B cell (primary cell): Measurements from ENCODE around the gene ADAM12. TPM values are rescaled to one million over a fixed set of nuclear protein-coding genes. Genes with fewer than 3 reads are reported as not detected.

Experiments
- ATAC-seq: fragments of 200-7000 bp; cut with Tn5 transposase; one replicate; pipeline ENCODE4 v1.10.0; 2021; ENCODE audit warnings: low read depth, mild to moderate bottlenecking, moderate number of reproducible peaks, moderate library complexity
- CTCF ChIA-PET: fragments of 350-600 bp; sonication (Branson Sonifier 250); formaldehyde crosslinking; loops from one replicate; lab custom pipeline; 2021; ENCODE audit warnings: antibody characterized with exemption, inconsistent platforms; lab: Charles Lee
- POLR2A ChIA-PET: fragments of 350-600 bp; sonication (Branson Sonifier 250); formaldehyde crosslinking; loops from one replicate; lab custom pipeline; 2021; ENCODE audit warnings: antibody characterized with exemption; lab: Charles Lee
- DNase-seq: peaks from one replicate; pipeline ENCODE4 v3.0.0; 2013
- H2AFZ ChIP-seq: 2 replicates; pipeline ENCODE4 v1.6.1; 2012; ENCODE audit warnings: mild to moderate bottlenecking, low read depth, low read length; ENCODE audit not compliant: insufficient read depth, poor library complexity, severe bottlenecking
- H3K27ac ChIP-seq, 2 donors: 1 replicate in 1 of 2; 2 replicates in 1 of 2; pipeline ENCODE4 v1.5.1; 2012 to 2013; ENCODE audit warnings: low read length in 2 of 2, mild to moderate bottlenecking in 2 of 2, moderate library complexity in 1 of 2
- H3K27me3 ChIP-seq, 4 experiments: fragments of 200-600 bp in 1 of 4; sonication (generic) in 1 of 4; replicated peaks in 1 of 4; 1 replicate in 2 of 4; 2 replicates in 2 of 4; pipeline versions ENCODE4 v1.6.1 to v1.7.0; 2013 to 2016; ENCODE audit warnings: low read length in 3 of 4, mild to moderate bottlenecking in 2 of 4, mixed read lengths in 1 of 4, moderate library complexity in 1 of 4; ENCODE audit not compliant: insufficient read depth in 4 of 4, control insufficient read depth in 3 of 4; ENCODE audit errors: control extremely low read depth in 1 of 4
- H3K36me3 ChIP-seq, 2 experiments: replicated peaks in 1 of 2; 1 replicate in 1 of 2; 2 replicates in 1 of 2; pipeline versions ENCODE4 v1.6.1 to v1.7.1; 2013; ENCODE audit warnings: low read length in 1 of 2; ENCODE audit not compliant: insufficient read depth in 2 of 2, control insufficient read depth in 1 of 2; ENCODE audit errors: control extremely low read depth in 1 of 2, extremely low read depth in 1 of 2
- H3K4me1 ChIP-seq, 2 donors: fragments of 200-600 bp in 1 of 2; sonication (generic) in 1 of 2; 1 replicate in 1 of 2; 2 replicates in 1 of 2; pipeline versions ENCODE4 v1.5.1 to v1.6.1; 2013 to 2017; ENCODE audit warnings: low read length in 2 of 2; ENCODE audit not compliant: control insufficient read depth in 2 of 2, insufficient read depth in 2 of 2
- H3K4me2 ChIP-seq: replicated peaks from 2 replicates; pipeline ENCODE3; 2012; ENCODE audit warnings: mild to moderate bottlenecking, low read depth, low read length; ENCODE audit not compliant: poor library complexity, severe bottlenecking
- H3K4me3 ChIP-seq, 5 experiments: fragments of 200-600 bp in 1 of 5; sonication (generic) in 1 of 5; 1 replicate in 3 of 5; 2 replicates in 2 of 5; pipeline versions ENCODE4 v1.5.1 to v1.7.0; 2011 to 2016; ENCODE audit warnings: low read length in 4 of 5, mild to moderate bottlenecking in 4 of 5, low read depth in 2 of 5, control low read depth in 1 of 5, moderate library complexity in 1 of 5; ENCODE audit not compliant: insufficient read depth in 1 of 5; ENCODE audit errors: control extremely low read depth in 1 of 5, extremely low read depth in 1 of 5
- H3K79me2 ChIP-seq: fragments of 200-600 bp; sonication (generic); one replicate; pipeline ENCODE4 v1.6.0; 2016; ENCODE audit warnings: low read length; ENCODE audit not compliant: control insufficient read depth, insufficient read depth
- H3K9ac ChIP-seq: fragments of 200-600 bp; sonication (generic); 2 replicates; pipeline ENCODE4 v1.6.1; 2017; ENCODE audit warnings: mild to moderate bottlenecking, low read length, moderate library complexity
- H3K9me3 ChIP-seq, 3 donors: one replicate each; pipeline versions ENCODE4 v1.6.1 to v1.7.1; 2013; ENCODE audit warnings: low read length in 2 of 3; ENCODE audit not compliant: control insufficient read depth in 2 of 3, insufficient read depth in 1 of 3; ENCODE audit errors: control extremely low read depth in 1 of 3
- H4K20me1 ChIP-seq: 2 replicates; pipeline ENCODE4 v1.6.0; 2012; ENCODE audit warnings: mild to moderate bottlenecking, low read length; ENCODE audit not compliant: insufficient read depth, control insufficient read depth, poor library complexity, severe bottlenecking
- H3K27ac Mint-ChIP-seq: one replicate; pipeline ENCODE4 v1.8.0; 2021; ENCODE audit warnings: mixed read lengths
- H3K27me3 Mint-ChIP-seq: one replicate; pipeline ENCODE4 v1.8.0; 2021; ENCODE audit warnings: mixed read lengths
- H3K4me1 Mint-ChIP-seq: one replicate; pipeline ENCODE4 v1.8.0; 2021; ENCODE audit warnings: mixed read lengths
- H3K4me3 Mint-ChIP-seq: one replicate; pipeline ENCODE4 v1.8.0; 2021; ENCODE audit warnings: mixed read lengths
- H3K9me3 Mint-ChIP-seq: one replicate; pipeline ENCODE4 v1.8.0; 2022; ENCODE audit warnings: mixed read lengths; ENCODE audit not compliant: insufficient read depth
- CTCF ChIP-seq: fragments of 200-600 bp; IDR thresholded peaks from one replicate; pipeline ENCODE4 v1.8.0; 2022; ENCODE audit warnings: antibody characterized with exemption, mild to moderate bottlenecking
- EZH2 ChIP-seq: IDR thresholded peaks from 2 replicates; pipeline ENCODE4 v1.6.1; 2012; ENCODE audit warnings: borderline replicate concordance, low read depth, mild to moderate bottlenecking, moderate library complexity, low read length; ENCODE audit not compliant: insufficient read depth, poor library complexity, severe bottlenecking
- WGBS: methylation state at CpG from one replicate; pipeline ENCODE4 v1.1.5; 2013; ENCODE audit warnings: missing lambda C conversion rate; ENCODE audit not compliant: insufficient coverage; 5-methylcytosine and 5-hydroxymethylcytosine counted together
- intact Hi-C: fragments of 100-400 bp; cut with micrococcal nuclease; formaldehyde crosslinking; loops from one replicate; pipeline ENCODE4 v1.10.0; 2022
- polyA plus RNA-seq: library from polyadenylated mRNA; depleted of rRNA; stranded (reverse); fragments of >200 nt; gene quantifications from 2 replicates; pipeline ENCODE4 v1.2.3, GENCODE V29; 2012
- total RNA-seq, 2 donors: library from RNA; stranded (reverse); fragments of 120-200 nt in 1 of 2; gene quantifications; 1 replicate in 1 of 2; 2 replicates in 1 of 2; pipeline versions ENCODE4 v1.2.3 to v1.2.4, GENCODE V29; 2013 to 2022

The ADAM12 gene
- total and polyA plus RNA-seq, 2 donors (not counting 1 experiment from before 2014, with no cell fraction given) = 0.01 to 0.22 TPM

GRCh38 chr10:126126023-126126422 is 262.3 kb downstream of the ADAM12 start:
- intact Hi-C loops = no loop called here
- H3K4me3 Mint-ChIP-seq = no peak overlapping the region
- TF ChIP-seq EZH2 = no peak
- TF ChIP-seq CTCF = no peak
- no peaks in the 10 kb centered on the region for H3K4me1 ChIP-seq
- H2AFZ ChIP-seq = no peak overlapping the region
- peaks cover 0 to 4% (median 0%) of the 10 kb centered on the region in 3 donors for H3K9me3 ChIP-seq
- no peaks in the 10 kb centered on the region for H3K36me3 ChIP-seq
- CTCF ChIA-PET = no interaction called here
- 93% methylated on average over 5 of the region's 5 CpGs for WGBS
- ATAC-seq (no peak), DNase-seq (no peak)
- H3K79me2 ChIP-seq = no peaks in the 10 kb centered on the region
- H3K9me3 Mint-ChIP-seq = no peaks in the 10 kb centered on the region
- no peaks in the 10 kb centered on the region for H4K20me1 ChIP-seq
- H3K27ac Mint-ChIP-seq = no peak overlapping the region
- POLR2A ChIA-PET = no interaction called here
- no peaks in the 10 kb centered on the region for H3K27me3 ChIP-seq
- H3K9ac ChIP-seq = no peak overlapping the region
- no peak overlapping the region for H3K4me2 ChIP-seq
- no peak overlapping the region for H3K4me3 ChIP-seq
- H3K27ac ChIP-seq = no peak overlapping the region
- H3K27me3 Mint-ChIP-seq = no peaks in the 10 kb centered on the region
- no peaks in the 10 kb centered on the region for H3K4me1 Mint-ChIP-seq

- no peak overlapping the region for H3K27ac Mint-ChIP-seq
- H4K20me1 ChIP-seq = no peaks in the 10 kb centered on the region
- H3K9me3 ChIP-seq = peaks cover 0 to 4% (median 0%) of the 10 kb centered on the region in 3 donors
- H3K4me3 Mint-ChIP-seq = no peak overlapping the region
- no peaks in the 10 kb centered on the region for H3K4me1 Mint-ChIP-seq
- no peak for TF ChIP-seq CTCF
- no peak for TF ChIP-seq EZH2
- no peak overlapping the region for H2AFZ ChIP-seq
- H3K9me3 Mint-ChIP-seq = no peaks in the 10 kb centered on the region
- intact Hi-C loops = no loop called here
- H3K79me2 ChIP-seq = no peaks in the 10 kb centered on the region
- H3K27me3 Mint-ChIP-seq = no peaks in the 10 kb centered on the region
- H3K4me3 ChIP-seq = no peak overlapping the region
- H3K36me3 ChIP-seq = no peaks in the 10 kb centered on the region
- no CpG with 5 or more reads among the region's 9 CpGs for WGBS
- no peak overlapping the region for H3K9ac ChIP-seq
- no peak overlapping the region for H3K27ac ChIP-seq
- no peak for DNase-seq
- no peaks in the 10 kb centered on the region for H3K4me1 ChIP-seq
- H3K4me2 ChIP-seq = no peak overlapping the region
- ChIA-PET POLR2A (no interaction called here), CTCF (no interaction called here)
- no peak for ATAC-seq
- no peaks in the 10 kb centered on the region for H3K27me3 ChIP-seq
Measured at GRCh38 chr10:126124668-126125349, 263.5 kb downstream of the ADAM12 start.
